ENCODE data around the gene SOHLH1.

SOHLH1 gene

DNA sequence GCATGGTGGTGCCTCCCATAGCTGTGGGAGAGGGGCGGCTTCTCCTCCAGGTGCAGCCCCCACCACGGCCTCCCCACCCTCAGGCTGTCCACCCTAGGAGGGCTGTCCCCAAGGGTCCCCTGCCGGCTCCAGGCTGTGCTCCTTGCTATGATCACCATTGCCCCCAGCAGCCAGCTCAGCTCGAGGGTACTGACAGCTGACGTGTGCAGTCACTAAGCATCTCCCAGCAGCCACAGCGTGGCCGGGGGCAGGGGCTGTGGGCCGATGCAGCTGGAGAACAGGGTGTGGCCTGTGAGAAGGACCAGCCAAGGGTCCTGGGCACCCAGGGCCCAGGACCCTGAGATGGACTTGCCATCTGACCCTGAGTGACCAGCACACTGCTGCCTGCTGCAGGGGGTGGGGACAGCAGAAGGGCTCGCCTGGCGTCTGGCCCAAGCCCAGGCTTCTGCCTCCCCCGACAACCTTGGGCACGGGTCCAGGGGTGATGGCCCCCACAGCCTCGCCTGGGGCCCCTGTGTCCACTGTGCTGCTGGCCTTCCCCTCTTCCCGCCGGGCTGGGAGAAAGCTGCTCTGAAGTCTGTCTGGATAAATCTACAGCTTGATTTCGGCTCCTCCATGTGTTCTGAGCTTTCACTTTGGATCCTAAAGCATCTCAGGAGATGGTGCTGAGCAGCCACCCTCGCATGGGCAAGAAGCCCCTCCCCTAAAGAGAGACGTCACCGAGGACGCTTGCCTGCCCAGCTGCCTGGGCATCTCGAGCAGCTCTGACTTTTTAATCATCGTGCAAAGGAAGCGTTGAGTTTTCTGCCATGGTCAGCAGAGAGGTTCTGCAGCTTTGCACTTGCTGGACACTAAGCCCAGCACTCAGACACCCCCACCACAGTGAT is 8.2 kb upstream of the SOHLH1 start:
- no peak for DNase-seq (ENCODE audit: low read depth, low spot score)
- H3K4me3 ChIP-seq (ENCODE audit: low read length): no peak overlapping the region

GRCh38 chr9:135706288-135706687 is 7.0 kb upstream of the SOHLH1 start:
- no peak for DNase-seq (ENCODE audit: low read depth, low spot score)
- H3K4me3 ChIP-seq (ENCODE audit: low read length): no peak overlapping the region

- H3K4me3 ChIP-seq (ENCODE audit: low read length): no peak overlapping the region
- DNase-seq (ENCODE audit: low read depth, low spot score): no peak
Observed at GRCh38 chr9:135705376-135705775, 6.1 kb upstream of the SOHLH1 start.

DNA sequence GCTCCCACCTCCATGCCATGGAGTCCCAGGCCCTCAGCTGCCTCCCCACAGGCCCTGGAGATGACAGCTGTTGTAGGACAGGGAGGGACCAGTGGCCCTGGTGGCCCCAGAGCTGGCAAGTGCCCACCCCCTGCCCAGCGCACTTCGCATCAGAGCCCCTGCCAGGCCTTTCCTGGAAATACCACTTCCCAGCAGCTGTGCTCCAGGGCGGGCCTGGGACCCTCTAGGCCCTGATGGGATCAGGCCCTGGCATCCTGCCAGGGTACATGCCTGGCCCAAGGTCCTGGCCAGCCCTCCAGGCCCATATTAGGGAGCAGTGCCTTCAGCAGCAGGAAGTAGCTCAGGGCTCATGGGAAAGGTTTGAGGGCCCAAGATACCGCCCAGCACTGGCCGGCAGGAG is 5.2 kb upstream of the SOHLH1 start:
- H3K4me3 ChIP-seq (ENCODE audit: low read length): no peak overlapping the region
- no peak for DNase-seq (ENCODE audit: low read depth, low spot score)

DNA sequence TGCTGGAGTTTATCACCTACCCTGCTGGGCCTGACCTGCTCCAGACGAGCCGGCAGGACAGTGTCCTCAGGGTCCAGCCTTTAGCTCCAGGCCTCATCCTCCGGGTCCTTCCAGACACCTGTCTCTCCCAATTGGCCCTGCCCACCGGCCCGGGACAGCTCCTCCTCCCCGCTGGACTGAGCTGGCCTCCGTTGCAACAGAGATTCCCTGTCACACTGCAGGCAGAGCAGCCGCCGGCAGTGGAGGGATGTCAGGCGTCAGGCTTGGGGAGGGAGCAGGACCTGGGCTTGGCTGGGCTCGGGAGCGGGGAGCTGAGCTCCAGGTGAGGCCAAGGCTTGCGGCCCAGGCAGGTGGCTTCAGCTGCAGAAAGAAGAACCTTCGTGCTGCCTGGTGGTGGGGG is 4.4 kb upstream of the SOHLH1 start:
- no peak overlapping the region for H3K4me3 ChIP-seq (ENCODE audit: low read length)
- DNase-seq (ENCODE audit: low read depth, low spot score): no peak

DNA sequence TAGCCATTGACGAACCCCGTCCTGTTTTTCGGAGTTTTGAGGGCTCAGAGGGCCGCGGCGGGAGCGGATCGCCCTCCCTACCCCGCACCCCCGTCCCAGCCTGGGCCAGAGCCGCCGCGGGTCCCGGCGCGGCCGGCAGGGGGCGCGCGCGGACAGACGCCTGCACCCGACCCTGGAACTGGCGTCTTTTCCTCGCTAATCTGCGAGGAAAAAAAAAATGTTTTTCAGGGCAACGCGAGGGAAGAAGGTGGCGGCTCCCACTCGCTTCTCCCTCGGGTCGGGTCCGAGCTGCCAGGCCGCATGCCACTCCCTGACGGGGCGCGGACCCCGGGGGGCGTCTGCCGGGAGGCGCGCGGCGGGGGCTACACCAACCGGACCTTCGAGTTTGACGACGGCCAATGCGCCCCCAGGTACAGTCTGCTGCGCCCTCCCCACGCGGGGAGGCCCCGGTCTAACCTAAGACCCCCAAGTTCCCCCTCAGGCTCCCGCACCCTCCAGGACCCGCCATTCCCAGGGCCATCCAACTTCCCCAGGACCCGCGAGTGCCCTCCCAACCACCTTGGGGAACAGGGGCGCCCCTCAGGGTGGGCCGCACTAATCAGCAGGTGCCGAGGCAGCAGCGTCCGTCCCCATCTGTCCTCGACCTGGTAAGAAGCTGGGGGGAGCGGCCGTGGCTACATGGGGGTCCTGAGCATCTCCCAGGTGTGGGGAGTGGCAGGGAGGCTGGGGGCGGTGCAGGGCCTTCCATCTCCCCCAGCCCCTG is 2.9 kb upstream of the SOHLH1 start, which contains the start of gene KCNT1:
Gene KCNT1 (plus strand): TSS at position 227 of the 763 bp plus-strand sequence. CDS start 74 bp downstream, at position 301.
- no peak within 1 kb of the TSS for H3K4me3 ChIP-seq (ENCODE audit: low read length)
- no peak for DNase-seq (ENCODE audit: low read depth, low spot score)

- H3K4me3 ChIP-seq (ENCODE audit: low read length): no peak overlapping the region
- peak; percentile 11 for DNase-seq (ENCODE audit: low read depth, low spot score)
Observed at GRCh38 chr9:135701067-135701958, 2.0 kb upstream of the SOHLH1 start.

GRCh38 chr9:135700525-135700924 is 1.2 kb upstream of the SOHLH1 start:
- no peak for DNase-seq (ENCODE audit: low read depth, low spot score)
- no peak overlapping the region for H3K4me3 ChIP-seq (ENCODE audit: low read length)

DNA sequence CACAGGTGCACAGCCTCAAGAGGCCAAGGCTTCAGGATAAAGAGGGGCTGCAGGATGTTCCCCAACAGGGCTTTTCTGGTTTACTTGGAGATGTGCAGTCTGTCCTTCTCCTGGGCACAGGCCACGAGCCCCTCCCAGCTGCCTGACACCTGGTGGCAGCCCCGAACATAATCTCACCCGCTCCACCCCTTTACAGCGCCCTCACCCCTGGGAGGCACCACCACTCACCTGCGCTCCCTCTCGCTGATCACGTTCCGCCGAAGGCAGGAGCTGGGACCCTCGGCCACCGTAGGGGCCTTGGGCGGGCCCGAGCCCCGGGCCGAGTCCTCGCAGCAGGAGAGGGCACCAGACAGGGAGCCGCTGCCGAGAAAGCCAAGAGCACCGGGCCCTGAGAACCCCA is 514 bp downstream of the SOHLH1 start:
- H3K4me3 ChIP-seq (ENCODE audit: low read length): no peak overlapping the region
- no peak for DNase-seq (ENCODE audit: low read depth, low spot score)

DNA sequence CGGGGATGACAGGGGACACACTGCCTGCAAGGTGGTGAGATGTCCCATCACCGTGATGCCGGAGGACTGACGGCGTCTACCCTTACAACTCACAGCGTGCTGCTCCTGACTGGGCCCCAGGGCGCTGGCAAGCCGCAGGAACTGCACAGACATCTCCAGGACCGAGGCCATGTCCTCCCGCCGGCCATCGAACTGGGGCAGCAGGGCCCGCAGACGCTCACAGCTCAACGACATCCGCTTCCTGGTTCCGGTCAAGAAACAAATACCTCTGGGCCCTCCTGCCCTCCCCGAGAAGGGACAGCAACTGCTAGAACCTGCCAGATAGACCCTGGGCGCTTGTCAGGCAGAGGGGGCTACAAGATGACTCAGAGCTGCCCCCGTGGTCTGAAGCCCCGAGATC is 1.0 kb downstream of the SOHLH1 start:
- no peak for DNase-seq (ENCODE audit: low read depth, low spot score)
- H3K4me3 ChIP-seq (ENCODE audit: low read length): no peak overlapping the region

DNA sequence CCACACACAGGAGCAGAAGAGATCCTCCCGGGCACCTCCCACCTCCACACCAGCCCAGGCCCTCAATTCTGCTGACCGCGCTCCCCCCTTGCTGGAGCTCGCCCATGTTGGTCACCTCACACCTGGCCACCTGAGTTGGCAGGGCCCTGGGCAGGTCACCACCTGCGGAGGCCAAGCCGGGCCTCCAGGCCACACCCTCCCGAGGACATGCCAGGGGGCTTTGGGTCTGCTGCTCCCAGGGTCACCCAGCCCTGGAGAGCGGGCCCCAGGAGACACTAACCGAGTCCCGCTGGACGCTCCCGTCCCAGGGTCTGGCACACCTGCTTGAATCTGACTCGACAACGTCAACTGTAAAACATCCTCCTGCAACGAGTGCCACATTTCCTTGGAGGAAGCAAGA is 2.1 kb downstream of the SOHLH1 start:
- no peak for DNase-seq (ENCODE audit: low read depth, low spot score)
- no peak overlapping the region for H3K4me3 ChIP-seq (ENCODE audit: low read length)

DNA sequence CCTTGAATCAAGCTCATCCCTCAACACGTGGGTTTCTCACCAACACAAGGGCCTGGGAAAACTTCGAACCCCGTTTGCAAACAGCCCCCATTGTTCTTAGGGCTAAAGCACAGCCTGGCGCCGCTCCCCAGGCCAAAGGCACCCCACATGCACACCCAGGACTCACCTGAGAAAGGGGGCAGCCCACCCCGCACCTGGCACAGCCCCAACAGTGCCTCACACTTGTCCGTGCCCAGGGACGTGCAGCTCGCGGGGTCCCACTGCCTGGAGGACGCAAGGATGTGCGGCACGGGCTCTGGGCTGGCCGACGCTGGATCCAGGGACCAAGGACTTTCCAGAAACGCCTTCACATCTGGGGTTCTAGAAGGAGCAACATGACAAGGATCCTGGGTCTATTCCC is 2.8 kb downstream of the SOHLH1 start:
- no peak overlapping the region for H3K4me3 ChIP-seq (ENCODE audit: low read length)
- DNase-seq (ENCODE audit: low read depth, low spot score): no peak

DNA sequence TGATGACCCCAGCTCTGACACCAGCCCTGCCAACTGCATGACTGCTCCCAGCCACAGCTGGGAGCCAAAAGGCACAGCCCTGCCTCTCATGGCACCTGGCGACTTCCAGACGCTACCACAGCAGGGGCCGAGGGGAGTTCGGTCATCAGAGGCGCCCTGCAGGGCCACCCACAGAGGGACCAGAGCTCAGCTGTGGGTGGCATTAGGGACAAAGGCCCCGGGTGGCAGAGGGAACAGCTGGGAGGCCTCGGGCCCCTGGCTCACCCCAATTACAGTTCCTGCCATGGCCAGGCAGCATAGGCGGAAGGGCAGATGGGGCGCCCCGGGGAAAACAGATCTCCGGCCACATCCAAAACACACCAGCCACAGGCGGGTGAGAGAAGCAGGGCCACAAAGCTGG is 3.6 kb downstream of the SOHLH1 start:
- no peak overlapping the region for H3K4me3 ChIP-seq (ENCODE audit: low read length)
- DNase-seq (ENCODE audit: low read depth, low spot score): no peak

DNA sequence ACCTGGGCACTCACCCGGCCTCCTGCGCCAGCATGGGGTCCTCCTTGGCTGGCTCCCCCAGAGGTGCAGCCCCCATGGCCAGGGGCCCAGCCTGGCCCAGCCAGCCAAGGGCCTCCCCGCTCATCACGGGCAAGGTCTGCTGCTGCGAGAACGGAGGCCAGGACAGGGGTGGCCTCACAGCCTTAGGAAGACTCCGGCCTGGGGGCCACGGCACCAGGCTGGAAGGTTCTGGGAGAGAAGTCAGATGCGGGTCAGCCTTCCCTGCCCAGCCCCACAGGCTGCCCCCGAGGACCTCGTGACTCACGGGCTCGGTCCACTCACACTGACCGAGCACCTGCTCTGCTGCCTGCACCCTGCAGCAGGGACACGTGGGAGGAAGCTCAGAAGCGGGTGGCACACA is 4.2 kb downstream of the SOHLH1 start:
- H3K4me3 ChIP-seq (ENCODE audit: low read length): no peak overlapping the region
- no peak for DNase-seq (ENCODE audit: low read depth, low spot score)

DNA sequence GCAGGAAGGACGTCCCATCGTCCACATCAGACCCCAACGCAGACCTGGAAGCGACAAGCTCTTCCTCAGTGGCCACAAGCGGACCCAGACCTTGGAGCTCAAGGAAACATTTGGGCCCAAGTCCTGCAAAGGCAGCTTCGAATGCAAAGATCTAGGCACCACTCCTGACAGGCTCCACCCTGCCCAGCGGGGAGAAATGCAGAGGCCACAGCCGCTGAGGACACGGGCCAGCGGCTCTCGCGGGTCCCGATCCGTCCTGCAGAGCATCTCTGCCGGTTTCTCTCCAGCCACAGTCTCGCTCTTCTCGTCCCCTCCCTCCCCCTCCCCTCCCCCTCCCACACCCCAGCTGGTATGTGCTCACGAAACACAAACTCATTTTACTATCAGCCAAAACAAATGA is 4.9 kb downstream of the SOHLH1 start:
- DNase-seq (ENCODE audit: low read depth, low spot score): no peak
- H3K4me3 ChIP-seq (ENCODE audit: low read length): no peak overlapping the region

GRCh38 chr9:135693771-135694170 is 5.5 kb downstream of the SOHLH1 start:
- DNase-seq (ENCODE audit: low read depth, low spot score): no peak
- no peak overlapping the region for H3K4me3 ChIP-seq (ENCODE audit: low read length)

GRCh38 chr9:135693265-135693664 is 6.0 kb downstream of the SOHLH1 start:
- DNase-seq (ENCODE audit: low read depth, low spot score): no peak
- no peak overlapping the region for H3K4me3 ChIP-seq (ENCODE audit: low read length)

DNA sequence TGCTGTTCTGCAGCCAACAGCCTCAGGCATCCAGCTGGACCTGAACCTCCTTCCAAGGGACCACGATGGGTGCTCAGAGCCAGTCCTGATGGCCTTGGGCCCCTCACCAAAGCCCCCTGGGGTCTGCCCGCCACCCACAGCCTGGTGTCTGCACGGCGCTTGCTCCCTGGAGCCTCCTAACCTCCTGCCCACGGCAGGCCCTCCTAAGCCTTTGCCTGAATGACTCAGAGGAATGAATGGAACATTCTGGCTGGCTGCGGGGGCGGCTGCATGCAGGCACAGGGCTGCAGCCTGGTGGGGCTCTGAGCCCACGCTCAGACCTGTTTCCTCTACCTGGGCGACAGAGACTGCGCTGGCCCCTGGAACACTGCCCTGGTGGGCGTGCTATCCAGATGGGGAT is 6.9 kb downstream of the SOHLH1 start:
- DNase-seq (ENCODE audit: low read depth, low spot score): no peak
- no peak overlapping the region for H3K4me3 ChIP-seq (ENCODE audit: low read length)

DNA sequence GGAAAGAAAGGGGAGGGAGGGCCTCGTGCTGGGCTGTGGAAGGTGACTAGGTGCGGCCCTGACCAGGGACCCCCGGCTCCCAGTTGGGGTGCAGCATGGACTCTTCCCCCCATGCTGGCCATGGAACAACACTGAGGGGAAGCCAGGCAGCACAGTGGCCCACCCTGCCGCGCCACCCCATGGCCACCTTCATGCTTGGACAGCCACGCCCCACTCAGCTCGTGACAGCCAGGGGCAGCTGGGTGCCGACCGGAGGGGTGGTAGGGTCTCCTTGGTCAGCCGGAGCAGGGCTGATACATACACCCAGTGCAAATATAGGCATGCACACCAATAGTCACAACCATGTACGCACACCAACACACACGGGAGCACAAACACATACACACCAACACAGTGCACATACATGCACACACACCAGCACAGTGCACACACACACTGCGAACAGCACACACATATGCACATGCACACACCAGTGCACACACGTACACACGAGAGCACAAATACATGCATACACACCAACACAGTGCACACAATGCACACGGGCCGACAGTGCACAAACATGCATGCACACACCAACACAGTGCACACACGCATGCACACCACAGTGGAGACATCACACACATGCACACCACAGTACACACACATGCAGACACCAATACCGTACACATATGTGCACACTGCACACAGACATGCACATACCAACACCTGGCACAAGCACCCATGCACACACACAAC is 8.3 kb downstream of the SOHLH1 start:
- DNase-seq (ENCODE audit: low read depth, low spot score): no peak
- H3K4me3 ChIP-seq (ENCODE audit: low read length): no peak overlapping the region

Measured in Jurkat, Clone E6-1 (cell line).